Stimulated activated CD8-positive, alpha-beta memory T cell treated with anti-CD3 and anti-CD28 coated beads, Interleukin-7, amount 100 ng/mL, for 1 hour (primary cell): ENCODE results near the gene FBXO15.

ENCODE experiments used
- DNase-seq, 2 donors: peaks; one replicate each; pipeline ENCODE4 v3.0.0-alpha.2; 2020; ENCODE audit warnings: low read depth in 2 of 2

Gene FBXO15, protein sequence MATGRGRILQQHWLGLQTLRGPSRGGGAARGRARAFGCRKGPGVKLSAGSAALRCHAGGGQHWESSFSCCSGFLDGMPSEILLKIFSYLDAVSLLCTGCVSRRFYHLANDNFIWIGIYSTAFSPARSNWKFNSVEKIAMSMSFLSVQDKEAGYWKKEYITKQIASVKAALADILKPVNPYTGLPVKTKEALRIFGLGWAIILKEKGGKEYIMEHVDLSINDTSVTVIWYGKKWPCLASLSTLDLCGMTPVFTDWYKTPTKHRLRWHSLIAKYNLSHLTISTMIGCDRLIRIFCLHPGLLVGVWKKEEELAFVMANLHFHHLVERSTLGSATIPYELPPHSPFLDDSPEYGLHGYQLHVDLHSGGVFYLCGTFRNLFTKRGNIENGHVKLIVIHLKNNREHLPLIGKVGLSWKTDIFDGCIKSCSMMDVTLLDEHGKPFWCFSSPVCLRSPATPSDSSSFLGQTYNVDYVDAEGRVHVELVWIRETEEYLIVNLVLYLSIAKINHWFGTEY

GRCh38 chr18:74147779-74148542, at the start of gene FBXO15, which contains the start of gene TIMM21:
TSS of gene FBXO15 (minus strand) at chr18:74147834. CDS start at chr18:74147785, 49 bp downstream.
TSS of gene TIMM21 (plus strand) at chr18:74148523. CDS start at chr18:74148809, 286 bp downstream.
- DNase-seq = peak; percentile 89 to 94

- DNase-seq = peak; percentile 7 to 16
Observed at GRCh38 chr18:74196220-74197119, 48.8 kb upstream of the FBXO15 start.

DNA sequence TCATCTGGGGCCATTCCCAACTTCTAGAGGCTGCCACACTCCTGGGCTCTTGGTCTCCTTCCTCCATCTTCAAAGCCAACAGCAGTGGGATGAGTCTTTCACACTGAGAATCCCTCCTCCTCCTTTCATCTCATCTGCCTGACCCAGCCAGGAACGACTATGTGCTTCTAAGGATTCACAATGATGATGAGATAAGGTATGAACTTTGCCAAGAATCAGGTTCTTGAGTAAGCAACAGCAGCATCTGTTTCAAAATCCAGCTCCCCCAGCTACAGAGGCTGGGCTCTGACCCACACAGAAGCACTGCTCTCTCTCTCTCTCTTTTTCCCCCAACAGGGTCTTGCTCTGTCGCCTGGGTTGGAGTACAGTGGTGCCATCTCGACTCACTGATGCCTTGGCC, 47.1 kb upstream of the FBXO15 start:
- no peak for DNase-seq

DNA sequence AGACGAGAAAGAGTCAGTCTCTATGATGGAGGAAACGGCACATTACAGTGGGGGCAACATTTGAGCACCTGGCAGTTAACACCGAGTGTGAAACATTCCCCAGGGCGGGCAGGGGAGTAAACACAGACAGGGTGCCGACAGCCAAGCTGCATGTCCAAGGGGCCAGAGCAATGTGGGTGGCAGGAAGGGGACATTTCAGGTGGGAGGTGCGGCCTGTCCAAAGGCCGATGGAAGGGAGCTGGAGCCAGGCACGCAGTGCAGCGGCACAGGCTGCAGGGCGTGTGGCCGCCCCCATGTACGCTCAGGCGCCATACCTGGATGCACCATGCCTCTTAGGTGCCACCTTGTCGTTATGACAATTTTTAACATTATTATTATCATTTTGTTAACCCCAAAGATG, 43.9 kb upstream of the FBXO15 start:
- no peak for DNase-seq

DNA sequence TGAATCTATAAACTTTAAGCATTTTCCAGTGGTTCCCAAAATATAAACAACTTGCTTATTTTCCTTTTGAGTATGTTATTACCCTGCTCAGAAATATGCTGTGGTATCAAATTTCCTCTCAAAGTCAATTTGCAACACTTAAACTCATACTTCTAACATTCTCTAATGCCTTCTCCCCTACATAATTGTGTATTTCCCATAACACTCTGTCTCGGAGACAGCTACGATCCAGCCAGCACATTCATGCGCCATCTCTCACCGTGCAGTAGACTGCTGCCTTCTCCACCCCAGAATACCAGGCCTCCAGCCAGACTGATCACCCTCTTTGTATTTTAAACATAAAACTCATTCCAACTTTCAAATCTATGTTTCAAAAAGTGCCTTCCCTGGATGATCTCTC, 42.5 kb upstream of the FBXO15 start:
- no peak for DNase-seq

DNA sequence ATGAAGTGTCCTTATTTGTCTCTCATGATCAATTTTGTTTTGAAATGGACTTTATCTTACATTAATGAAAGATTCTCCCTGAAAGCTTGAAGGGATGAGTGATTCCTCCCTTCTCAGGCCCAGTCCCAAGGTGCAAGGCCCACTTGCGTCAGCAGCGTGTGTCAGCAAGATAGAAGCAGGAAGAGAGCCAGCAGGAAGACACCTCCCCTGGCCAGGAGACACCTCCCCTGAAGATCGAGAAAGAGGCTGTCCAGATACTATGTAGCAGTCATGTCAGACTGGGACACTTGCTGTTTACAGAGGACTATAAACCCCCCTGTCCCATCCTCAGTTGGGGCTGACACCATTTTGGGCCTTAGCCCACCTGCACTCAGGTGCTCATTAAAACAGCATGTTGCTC, 39.0 kb upstream of the FBXO15 start:
- no peak for DNase-seq

DNA sequence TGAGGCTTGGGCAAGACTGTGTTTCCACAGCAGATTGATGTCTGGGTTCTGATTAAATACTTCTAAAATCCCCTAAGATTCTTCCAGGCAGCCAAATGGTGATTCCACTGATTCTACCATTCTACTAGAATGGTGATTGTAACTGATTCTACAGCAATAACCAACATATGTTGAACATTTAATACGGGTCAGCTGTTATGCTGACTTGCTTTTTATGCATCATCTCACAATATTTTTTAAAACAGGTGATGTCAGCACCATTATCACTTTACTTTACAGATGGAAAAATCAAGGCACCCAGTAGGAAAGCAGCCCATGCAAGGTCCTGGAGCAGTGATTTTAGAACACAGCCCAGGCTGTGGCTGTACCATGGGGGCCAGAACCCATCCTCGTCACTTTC, 38.2 kb upstream of the FBXO15 start:
- no peak for DNase-seq

GRCh38 chr18:74184875-74185274, 37.2 kb upstream of the FBXO15 start:
- DNase-seq = no peak

- DNase-seq = no peak
Observed at GRCh38 chr18:74183130-74183529, 35.5 kb upstream of the FBXO15 start.

- DNase-seq = no peak
Observed at GRCh38 chr18:74182335-74182734, 34.7 kb upstream of the FBXO15 start.

GRCh38 chr18:74179623-74180199, 32.1 kb upstream of the FBXO15 start:
- no peak for DNase-seq

- DNase-seq = no peak
Observed at GRCh38 chr18:74178884-74179283, 31.2 kb upstream of the FBXO15 start.

DNA sequence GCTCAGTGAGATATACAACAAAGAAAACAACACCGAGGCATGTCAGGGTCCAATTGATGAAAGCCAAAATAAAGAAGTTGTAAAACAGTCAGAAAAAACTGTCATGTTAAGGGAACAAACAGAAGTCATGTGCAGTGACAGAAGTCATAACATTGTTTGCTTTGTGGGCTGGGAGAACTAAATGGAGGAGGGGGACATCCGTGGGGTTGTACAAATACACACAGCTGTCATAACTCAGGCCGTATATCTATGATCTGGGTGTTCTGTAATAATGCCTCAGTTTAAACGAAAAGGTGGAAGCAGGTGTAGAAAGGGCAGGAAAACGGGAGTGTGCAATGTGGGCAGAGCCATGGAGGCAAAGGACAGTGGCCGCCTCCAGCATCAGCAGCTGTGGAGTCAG, 28.0 kb upstream of the FBXO15 start:
- DNase-seq = no peak

DNA sequence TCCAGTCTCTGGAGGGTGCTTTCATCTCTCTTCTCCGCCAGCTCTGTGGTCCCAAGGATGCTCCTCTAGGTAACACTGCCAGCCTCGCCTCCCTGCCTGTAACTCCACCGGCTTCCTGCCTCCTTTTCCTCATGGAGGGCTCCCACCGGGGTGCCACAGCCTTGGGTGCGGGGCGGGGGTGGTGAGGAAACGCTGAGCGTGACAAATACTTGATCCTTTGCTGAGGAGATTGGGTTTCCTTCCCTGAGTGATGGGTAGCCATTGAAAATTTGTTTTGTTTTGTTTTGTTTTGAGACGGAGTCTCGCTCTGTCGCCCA, 25.8 kb upstream of the FBXO15 start:
- DNase-seq = no peak

GRCh38 chr18:74172697-74173433, 25.2 kb upstream of the FBXO15 start:
- no peak for DNase-seq

DNA sequence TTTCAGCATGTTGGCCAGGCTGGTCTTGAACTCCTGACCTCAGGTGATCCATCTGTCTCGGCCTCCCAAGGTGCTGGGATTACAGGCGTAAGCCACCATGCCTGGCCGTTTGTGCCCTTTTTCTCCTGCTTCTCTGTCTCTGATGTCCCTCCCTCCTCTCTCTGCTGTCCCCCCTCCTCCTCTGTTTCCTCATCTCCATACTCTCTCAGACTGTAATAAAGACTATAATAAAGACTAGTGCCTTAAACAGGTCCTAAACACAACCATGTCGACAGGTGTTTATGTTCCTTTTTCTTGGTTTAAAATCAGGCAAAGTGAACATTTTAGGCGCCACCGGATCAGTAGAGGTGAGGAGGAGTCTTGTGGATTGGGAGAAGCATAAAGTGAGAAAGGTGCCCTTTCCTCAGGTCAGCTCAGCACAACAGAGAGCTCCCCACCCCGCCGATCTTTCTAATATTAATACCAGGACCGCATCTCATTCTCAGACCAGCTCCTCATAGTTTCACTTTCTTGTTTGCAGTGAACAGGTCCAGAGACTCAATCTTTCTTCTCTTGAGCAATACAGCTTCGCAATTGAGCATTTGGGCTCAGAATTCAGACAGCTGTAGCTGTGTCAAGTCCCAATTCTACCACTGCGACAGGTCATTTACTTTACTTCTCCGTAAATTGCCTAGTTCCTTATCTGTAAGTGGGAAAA, 24.4 kb upstream of the FBXO15 start:
- DNase-seq = no peak

DNA sequence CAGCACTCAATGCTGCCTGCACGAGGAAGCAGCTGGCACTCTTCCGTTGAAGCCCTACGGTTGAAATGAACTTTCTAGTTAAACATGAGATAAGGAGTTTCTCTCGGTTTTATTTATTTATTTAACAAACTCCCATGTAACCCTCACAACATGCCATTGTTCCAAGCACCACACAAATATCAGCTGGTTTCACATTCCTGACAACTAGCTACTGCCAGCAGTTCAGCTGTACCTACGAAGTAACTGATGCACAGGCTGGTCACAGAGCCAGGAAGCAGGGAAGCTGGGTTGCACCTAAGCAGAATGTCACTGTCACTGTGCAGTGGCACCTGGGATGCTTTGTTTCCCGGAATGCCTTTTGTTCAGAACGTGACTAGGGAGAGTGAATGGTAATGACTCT, 18.8 kb upstream of the FBXO15 start:
- DNase-seq = no peak

- no peak for DNase-seq
Observed at GRCh38 chr18:74163019-74163660, 15.5 kb upstream of the FBXO15 start.

GRCh38 chr18:74155276-74155675, 7.6 kb upstream of the FBXO15 start:
- no peak for DNase-seq

DNA sequence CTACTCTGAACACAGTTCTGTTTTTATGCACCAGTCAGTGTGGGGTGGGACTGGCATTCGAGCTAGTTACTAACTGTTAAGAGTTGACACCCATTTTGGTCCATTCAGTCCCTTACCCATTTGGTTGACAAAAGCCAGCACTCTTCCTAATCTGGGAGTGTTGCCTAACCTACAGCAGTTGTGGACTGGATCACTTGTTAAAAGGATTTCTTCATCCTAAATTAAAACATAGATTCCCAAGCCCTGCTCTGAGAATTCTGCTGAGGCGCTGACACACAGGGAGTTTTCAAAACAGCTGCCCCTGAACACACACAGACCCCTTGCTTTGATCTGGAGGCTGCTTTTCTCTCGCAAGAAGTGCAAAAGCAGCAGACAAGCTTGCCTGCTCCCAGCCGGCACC, 7.1 kb upstream of the FBXO15 start:
- no peak for DNase-seq
